Thoracic aorta (tissue), 2 donors: ENCODE measurements around the gene RTL5. TPM values are rescaled to one million over a fixed set of nuclear protein-coding genes. Genes with fewer than 3 reads are reported as not detected.

Source experiments
- ATAC-seq: fragments of 150-250 bp; one replicate; pipeline ENCODE4 v1.8.0; 2017; ENCODE audit warnings: low read depth; ENCODE audit not compliant: insufficient number of reproducible peaks, low FRiP score
- DNase-seq: peaks from one replicate; pipeline ENCODE4 v3.0.0-alpha.2; 2020; ENCODE audit warnings: low spot score
- H3K27ac ChIP-seq, 2 donors: fragments of 200-600 bp; sonication (generic); 1 replicate in 1 of 2; 2 replicates in 1 of 2; pipeline ENCODE4 v1.5.1; 2016; ENCODE audit warnings: mild to moderate bottlenecking in 2 of 2, moderate library complexity in 2 of 2
- H3K27me3 ChIP-seq: fragments of 200-600 bp; sonication (generic); replicated peaks from 2 replicates; pipeline ENCODE4 v1.6.0; 2016; ENCODE audit warnings: mild to moderate bottlenecking; ENCODE audit not compliant: insufficient read depth
- H3K36me3 ChIP-seq: fragments of 200-600 bp; sonication (generic); one replicate; pipeline ENCODE4 v1.5.1; 2016
- H3K4me1 ChIP-seq, 2 donors: fragments of 200-600 bp; sonication (generic); 1 replicate in 1 of 2; 2 replicates in 1 of 2; pipeline versions ENCODE4 v1.5.1 to v1.6.0; 2016; ENCODE audit warnings: low read depth in 2 of 2, mild to moderate bottlenecking in 1 of 2; ENCODE audit not compliant: control insufficient read depth in 1 of 2
- H3K4me3 ChIP-seq: fragments of 200-600 bp; sonication (generic); 2 replicates; pipeline ENCODE4 v1.5.1; 2016; ENCODE audit warnings: mild to moderate bottlenecking
- H3K9me3 ChIP-seq: fragments of 200-600 bp; sonication (generic); 2 replicates; pipeline ENCODE4 v1.5.1; 2016
- total RNA-seq, 2 donors: library from RNA; depleted of rRNA; stranded (reverse); fragments of >200 nt; gene quantifications; one replicate each; pipeline versions ENCODE4 v1.1.0 to v1.2.3, GENCODE V29; 2016
- TF ChIP-seq, protein P1 (sequence below): fragments of 200-600 bp; sonication (generic); IDR thresholded peaks from one replicate; pipeline ENCODE4 v1.5.1; 2019; ENCODE audit warnings: antibody characterized with exemption

Gene RTL5
- total RNA-seq, 2 donors from 2014 or later: 7.6 to 11.6 TPM

DNA sequence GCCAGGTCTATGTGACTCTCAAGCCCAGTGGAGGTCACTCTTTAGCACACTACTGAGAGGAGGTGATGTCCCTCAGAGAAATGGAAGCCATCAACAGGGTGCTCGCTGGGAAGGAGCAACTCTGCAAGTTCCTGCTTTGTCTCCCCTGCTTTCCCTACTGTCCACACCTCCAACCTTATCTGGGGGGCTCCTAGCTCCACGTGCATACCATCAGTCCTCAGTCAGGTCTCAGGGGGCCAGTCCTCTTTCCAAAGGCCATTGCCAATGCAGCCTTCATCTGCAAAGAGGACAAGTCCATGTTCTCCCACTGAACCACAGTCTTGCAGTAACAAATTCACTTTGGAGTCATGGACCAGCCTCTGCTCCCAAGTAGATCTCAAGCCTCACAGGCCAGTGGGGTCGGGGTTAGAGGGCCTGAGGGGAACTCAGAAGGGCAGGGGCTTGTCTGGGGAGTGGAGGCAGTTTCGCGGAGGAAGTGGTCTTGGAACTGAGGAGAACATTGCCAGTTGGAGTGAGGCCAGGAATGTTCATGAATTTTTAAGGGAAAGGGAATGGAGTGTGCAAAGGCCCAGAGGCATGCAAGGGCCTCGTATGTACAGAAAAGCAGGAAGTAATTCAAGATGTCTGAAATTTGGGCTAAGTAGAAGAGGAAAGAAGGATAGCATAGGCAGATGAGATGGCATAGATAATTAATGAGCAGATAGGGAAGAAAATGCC, 8.9 kb downstream of the RTL5 start:
- DNase-seq (no peak), ATAC-seq (no peak)
- no peak overlapping the region for H3K4me3 ChIP-seq

DNA sequence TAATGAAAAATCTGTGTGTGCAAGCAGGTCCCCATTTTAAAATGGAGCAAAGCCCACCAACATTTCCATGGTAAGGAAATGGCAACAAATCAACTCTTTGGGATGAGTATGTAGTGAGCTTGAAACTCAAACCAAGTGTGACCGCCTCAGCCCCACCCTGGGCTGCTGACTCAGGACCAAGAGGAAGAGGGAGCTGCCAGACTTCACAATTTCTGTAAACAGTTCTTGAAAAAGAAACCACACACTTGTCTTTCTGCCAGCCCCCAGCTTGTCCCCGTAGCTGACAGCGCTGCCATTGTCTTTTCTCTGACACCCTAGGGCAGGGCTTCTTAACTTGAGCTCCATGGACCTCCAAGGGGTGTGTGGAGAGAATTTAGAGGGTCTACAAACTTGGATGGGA, 10.3 kb downstream of the RTL5 start:
- peaks cover 23 to 52% of the 10 kb centered on the region in 2 donors for H3K4me1 ChIP-seq
- DNase-seq: peak; percentile 19
- ATAC-seq: peak; percentile 53

More for the DNA sequence above, 8.9 kb downstream of the RTL5 start:
- Histone ChIP-seq H3K27ac (peak overlapping the region in 1 of 2 donors; percentile 85), H3K36me3 (no peaks in the 10 kb centered on the region), H3K27me3 (no peaks in the 10 kb centered on the region), H3K9me3 (no peaks in the 10 kb centered on the region), H3K4me1 (peaks cover 30 to 53% of the 10 kb centered on the region in 2 donors)
- TF ChIP-seq, protein P1, sequence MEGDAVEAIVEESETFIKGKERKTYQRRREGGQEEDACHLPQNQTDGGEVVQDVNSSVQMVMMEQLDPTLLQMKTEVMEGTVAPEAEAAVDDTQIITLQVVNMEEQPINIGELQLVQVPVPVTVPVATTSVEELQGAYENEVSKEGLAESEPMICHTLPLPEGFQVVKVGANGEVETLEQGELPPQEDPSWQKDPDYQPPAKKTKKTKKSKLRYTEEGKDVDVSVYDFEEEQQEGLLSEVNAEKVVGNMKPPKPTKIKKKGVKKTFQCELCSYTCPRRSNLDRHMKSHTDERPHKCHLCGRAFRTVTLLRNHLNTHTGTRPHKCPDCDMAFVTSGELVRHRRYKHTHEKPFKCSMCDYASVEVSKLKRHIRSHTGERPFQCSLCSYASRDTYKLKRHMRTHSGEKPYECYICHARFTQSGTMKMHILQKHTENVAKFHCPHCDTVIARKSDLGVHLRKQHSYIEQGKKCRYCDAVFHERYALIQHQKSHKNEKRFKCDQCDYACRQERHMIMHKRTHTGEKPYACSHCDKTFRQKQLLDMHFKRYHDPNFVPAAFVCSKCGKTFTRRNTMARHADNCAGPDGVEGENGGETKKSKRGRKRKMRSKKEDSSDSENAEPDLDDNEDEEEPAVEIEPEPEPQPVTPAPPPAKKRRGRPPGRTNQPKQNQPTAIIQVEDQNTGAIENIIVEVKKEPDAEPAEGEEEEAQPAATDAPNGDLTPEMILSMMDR: no peak

DNA sequence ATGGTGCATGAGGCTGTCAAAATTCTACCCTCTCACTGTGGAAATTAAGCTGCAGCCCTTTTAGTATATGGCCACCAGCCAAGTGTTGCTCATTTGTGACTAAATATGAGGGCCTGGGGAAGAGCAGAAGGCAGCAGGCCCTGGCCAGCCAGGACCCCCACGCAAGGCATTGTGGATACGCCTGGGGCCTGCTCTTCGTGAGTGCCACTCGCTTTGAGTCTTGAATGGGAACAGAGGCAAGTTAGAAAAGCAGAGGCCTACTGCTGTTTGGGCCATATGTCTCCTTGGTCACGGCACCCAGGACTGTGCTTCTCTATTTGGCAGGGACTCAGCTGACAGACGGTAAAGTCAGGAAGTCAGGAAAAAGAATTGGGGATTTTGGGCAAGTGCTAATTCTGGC, 10.9 kb downstream of the RTL5 start:
- ATAC-seq (no peak), DNase-seq (no peak)
- TF ChIP-seq, protein P1: no peak
- peak overlapping the region in 1 of 2 donors; percentile 66 for H3K27ac ChIP-seq
- H3K4me3 ChIP-seq: no peak overlapping the region
- no peaks in the 10 kb centered on the region for H3K27me3 ChIP-seq
- peaks cover 18 to 47% of the 10 kb centered on the region in 2 donors for H3K4me1 ChIP-seq
- no peaks in the 10 kb centered on the region for H3K9me3 ChIP-seq
- H3K36me3 ChIP-seq: no peaks in the 10 kb centered on the region

More for the DNA sequence above, 10.3 kb downstream of the RTL5 start:
- TF ChIP-seq, protein P1: no peak
- H3K27me3 ChIP-seq: no peaks in the 10 kb centered on the region
- H3K36me3 ChIP-seq: no peaks in the 10 kb centered on the region
- no peaks in the 10 kb centered on the region for H3K9me3 ChIP-seq
- H3K4me3 ChIP-seq: peak overlapping the region; percentile 21
- peak overlapping the region in 1 of 2 donors; percentile 66 for H3K27ac ChIP-seq

DNA sequence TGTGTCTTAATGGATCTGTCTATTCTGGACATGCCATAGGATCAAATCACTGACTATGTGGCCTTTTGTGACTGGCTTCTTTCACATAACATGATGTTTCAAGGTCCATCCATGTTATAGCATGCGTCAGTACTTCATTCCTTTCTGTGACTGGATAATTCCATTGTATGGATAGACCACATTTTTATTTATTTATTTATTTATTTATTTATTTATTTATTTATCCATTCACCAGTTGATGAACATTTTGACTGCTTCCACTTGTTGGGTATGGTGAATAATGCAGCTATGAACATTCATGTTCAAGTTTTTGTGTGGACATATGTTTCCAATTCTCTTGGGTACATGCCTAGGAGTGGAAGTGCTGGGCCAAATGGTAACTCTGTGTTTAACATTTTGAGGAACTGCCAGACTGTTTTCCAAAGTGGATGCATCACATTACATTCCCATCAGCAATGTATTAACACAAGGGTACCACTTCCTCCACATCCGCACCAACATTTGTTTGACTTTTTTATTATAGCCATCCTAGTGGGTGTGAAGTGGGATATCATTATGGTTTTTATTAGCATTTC, 14.0 kb downstream of the RTL5 start:
- Histone ChIP-seq H3K27ac (no peak overlapping the region), H3K4me1 (peaks cover 9 to 23% of the 10 kb centered on the region in 2 donors), H3K36me3 (no peaks in the 10 kb centered on the region), H3K27me3 (no peaks in the 10 kb centered on the region), H3K9me3 (no peaks in the 10 kb centered on the region), H3K4me3 (no peak overlapping the region)
- no peak for DNase-seq
- no peak for ATAC-seq
- TF ChIP-seq, protein P1: no peak

GRCh38 chrX:72115380-72115779, 16.3 kb downstream of the RTL5 start:
- no peaks in the 10 kb centered on the region for H3K36me3 ChIP-seq
- TF ChIP-seq, protein P1: no peak
- H3K27me3 ChIP-seq: no peaks in the 10 kb centered on the region
- H3K4me1 ChIP-seq: no peaks in the 10 kb centered on the region
- no peak overlapping the region for H3K27ac ChIP-seq
- DNase-seq (no peak), ATAC-seq (no peak)
- H3K4me3 ChIP-seq: no peak overlapping the region
- H3K9me3 ChIP-seq: no peaks in the 10 kb centered on the region
